ENCODE results near the gene CDC37L1. TPM values are rescaled to one million over a fixed set of nuclear protein-coding genes. Genes with fewer than 3 reads are reported as not detected.
"Not testable (repeated sequence)": the region's sequence is repeated elsewhere in the genome, so short reads cannot be mapped to it uniquely, and the experiment has no call there.

CDC37L1 gene
- total RNA-seq, 2 experiments from 2014 or later, result 9.7 to 11.0 TPM

- peak overlapping the region; percentile 57 for H3K27ac Mint-ChIP-seq
- ChIA-PET POLR2A (interaction anchor here (0.9 to 1.3 kb wide), 5 partner anchors 60 to 239 kb away, joined by 3 to 6 read pairs (median 4); partner anchors contain the start of gene CDC37L1), CTCF (interaction anchor here (0.7 to 1.9 kb wide), 8 partner anchors 8 to 785 kb away, joined by 3 to 11 read pairs (median 4); no protein-coding TSS in a partner anchor)
- peaks cover 39% of the 10 kb centered on the region for H3K4me1 Mint-ChIP-seq (ENCODE audit: low read depth)
- H3K4me3 Mint-ChIP-seq, result peak overlapping the region; percentile 83
- no peaks in the 10 kb centered on the region for H3K9me3 Mint-ChIP-seq
- DNase-seq, result peak; percentile 22
- intact Hi-C loops (cut with micrococcal nuclease), result loop anchor here (1.0 to 10.0 kb wide), 8 partner anchors 51 to 843 kb away; partner anchors contain the start of genes GLIS3, PLGRKT, PLPP6 and RCL1
- H3K27me3 Mint-ChIP-seq, result no peaks in the 10 kb centered on the region
- no peaks in the 10 kb centered on the region for H3K36me3 Mint-ChIP-seq
Observed at GRCh38 chr9:4741365-4742089, 62.2 kb downstream of the CDC37L1 start.

GRCh38 chr9:4742246-4742645 lies 62.9 kb downstream of the CDC37L1 start:
- H3K36me3 Mint-ChIP-seq, result no peaks in the 10 kb centered on the region
- no peak overlapping the region for H3K27ac Mint-ChIP-seq
- peaks cover 42% of the 10 kb centered on the region for H3K4me1 Mint-ChIP-seq (ENCODE audit: low read depth)
- H3K27me3 Mint-ChIP-seq, result no peaks in the 10 kb centered on the region
- ChIA-PET CTCF (interaction anchor here (0.7 to 1.6 kb wide), 3 partner anchors 14 to 784 kb away, joined by 3 to 4 read pairs (median 4); no protein-coding TSS in a partner anchor), POLR2A (no interaction called here)
- intact Hi-C loops (cut with micrococcal nuclease), result loop anchor here (1.0 to 10.0 kb wide), 5 partner anchors 91 to 843 kb away; partner anchors contain the start of genes GLIS3 and PLGRKT
- H3K9me3 Mint-ChIP-seq, result no peaks in the 10 kb centered on the region
- no peak for DNase-seq
- no peak overlapping the region for H3K4me3 Mint-ChIP-seq

- ChIA-PET POLR2A (interaction anchor here (0.7 kb wide), 1 partner anchor 76 kb away, joined by 4 read pairs; no protein-coding TSS in a partner anchor), CTCF (interaction anchor here (1.6 kb wide), 1 partner anchor 15 kb away, joined by 4 read pairs; no protein-coding TSS in a partner anchor)
- no peak for DNase-seq
- no peaks in the 10 kb centered on the region for H3K9me3 Mint-ChIP-seq
- H3K4me3 Mint-ChIP-seq, result no peak overlapping the region
- intact Hi-C loops (cut with micrococcal nuclease), result loop anchor here (5.0 to 10.0 kb wide), 4 partner anchors 239 to 841 kb away; partner anchors contain the start of genes GLIS3 and PLGRKT
- H3K4me1 Mint-ChIP-seq (ENCODE audit: low read depth), result peaks cover 40% of the 10 kb centered on the region
- no peak overlapping the region for H3K27ac Mint-ChIP-seq
- no peaks in the 10 kb centered on the region for H3K36me3 Mint-ChIP-seq
- no peaks in the 10 kb centered on the region for H3K27me3 Mint-ChIP-seq
Observed at GRCh38 chr9:4743131-4743875, 63.9 kb downstream of the CDC37L1 start.

GRCh38 chr9:4746278-4747030 lies 67.1 kb downstream of the CDC37L1 start:
- Mint-ChIP-seq H3K9me3 (no peaks in the 10 kb centered on the region), H3K27ac (no peak overlapping the region), H3K27me3 (no peaks in the 10 kb centered on the region), H3K4me1 (ENCODE audit: low read depth) (peaks cover 29% of the 10 kb centered on the region), H3K4me3 (no peak overlapping the region), H3K36me3 (no peaks in the 10 kb centered on the region)
- CTCF ChIA-PET, result interaction anchor here (1.3 to 3.6 kb wide), 4 partner anchors 13 to 440 kb away, joined by 3 to 19 read pairs (median 4); no protein-coding TSS in a partner anchor
- DNase-seq, result no peak
- POLR2A ChIA-PET, result interaction anchor here (1.0 kb wide), 1 partner anchor 1106 kb away, joined by 3 read pairs; no protein-coding TSS in a partner anchor
- intact Hi-C loops (cut with micrococcal nuclease), result loop anchor here (2.0 to 10.0 kb wide), 4 partner anchors 86 to 838 kb away; partner anchors contain the start of gene GLIS3

GRCh38 chr9:4748612-4749011 lies 69.2 kb downstream of the CDC37L1 start:
- H3K27ac Mint-ChIP-seq, result no peak overlapping the region
- ChIA-PET POLR2A (no interaction called here), CTCF (interaction anchor here (0.9 to 4.6 kb wide), 7 partner anchors 8 to 840 kb away, joined by 3 to 33 read pairs (median 11); partner anchors contain the start of gene AK3)
- H3K36me3 Mint-ChIP-seq, result no peaks in the 10 kb centered on the region
- H3K4me1 Mint-ChIP-seq (ENCODE audit: low read depth), result peaks cover 22% of the 10 kb centered on the region
- no peak for DNase-seq
- H3K27me3 Mint-ChIP-seq, result no peaks in the 10 kb centered on the region
- no peak overlapping the region for H3K4me3 Mint-ChIP-seq
- no peaks in the 10 kb centered on the region for H3K9me3 Mint-ChIP-seq
- intact Hi-C loops (cut with micrococcal nuclease), result loop anchor here (5.0 to 10.0 kb wide), 3 partner anchors 189 to 836 kb away; partner anchors contain the start of gene GLIS3

GRCh38 chr9:4750023-4750673 lies 70.8 kb downstream of the CDC37L1 start:
- Mint-ChIP-seq H3K27ac (no peak overlapping the region), H3K27me3 (no peaks in the 10 kb centered on the region), H3K36me3 (no peaks in the 10 kb centered on the region), H3K4me1 (ENCODE audit: low read depth) (peaks cover 20% of the 10 kb centered on the region), H3K4me3 (no peak overlapping the region), H3K9me3 (no peaks in the 10 kb centered on the region)
- intact Hi-C loops (cut with micrococcal nuclease), result loop anchor here (10.0 kb wide), 1 partner anchor 365 kb away; no protein-coding TSS in a partner anchor
- POLR2A ChIA-PET, result no interaction called here
- CTCF ChIA-PET, result interaction anchor here (0.7 to 4.6 kb wide), 12 partner anchors 9 to 845 kb away, joined by 3 to 33 read pairs (median 4); partner anchors contain the start of gene AK3
- no peak for DNase-seq

GRCh38 chr9:4754530-4754929 lies 75.2 kb downstream of the CDC37L1 start:
- H3K36me3 Mint-ChIP-seq; H3K9me3 Mint-ChIP-seq; DNase-seq; H3K4me1 Mint-ChIP-seq (ENCODE audit: low read depth); H3K27me3 Mint-ChIP-seq; H3K4me3 Mint-ChIP-seq; POLR2A ChIA-PET; H3K27ac Mint-ChIP-seq: not testable (repeated sequence)
- CTCF ChIA-PET, result interaction anchor here (1.7 to 3.2 kb wide), 3 partner anchors 9 to 846 kb away, joined by 6 to 10 read pairs (median 9); no protein-coding TSS in a partner anchor
- intact Hi-C loops (cut with micrococcal nuclease), result loop anchor here (10.0 kb wide), 1 partner anchor 370 kb away; no protein-coding TSS in a partner anchor

- Mint-ChIP-seq H3K36me3 (no peaks in the 10 kb centered on the region), H3K4me1 (ENCODE audit: low read depth) (peaks cover 3% of the 10 kb centered on the region), H3K27me3 (no peaks in the 10 kb centered on the region), H3K27ac (no peak overlapping the region), H3K4me3 (no peak overlapping the region), H3K9me3 (no peaks in the 10 kb centered on the region)
- ChIA-PET CTCF (interaction anchor here (0.6 to 3.2 kb wide), 5 partner anchors 8 to 846 kb away, joined by 3 to 10 read pairs (median 6); no protein-coding TSS in a partner anchor), POLR2A (no interaction called here)
- no peak for DNase-seq
- intact Hi-C loops (cut with micrococcal nuclease), result loop anchor here (10.0 kb wide), 1 partner anchor 370 kb away; no protein-coding TSS in a partner anchor
Observed at GRCh38 chr9:4755026-4755609, 75.7 kb downstream of the CDC37L1 start.

GRCh38 chr9:4756420-4756819 lies 77.1 kb downstream of the CDC37L1 start:
- no peaks in the 10 kb centered on the region for H3K9me3 Mint-ChIP-seq
- ChIA-PET POLR2A (no interaction called here), CTCF (interaction anchor here (0.6 to 1.7 kb wide), 3 partner anchors 14 to 845 kb away, joined by 3 to 9 read pairs (median 3); no protein-coding TSS in a partner anchor)
- H3K4me3 Mint-ChIP-seq, result no peak overlapping the region
- DNase-seq, result no peak
- intact Hi-C loops (cut with micrococcal nuclease), result loop anchor here (10.0 kb wide), 1 partner anchor 372 kb away; no protein-coding TSS in a partner anchor
- peaks cover 1% of the 10 kb centered on the region for H3K27me3 Mint-ChIP-seq
- H3K27ac Mint-ChIP-seq, result no peak overlapping the region
- no peaks in the 10 kb centered on the region for H3K36me3 Mint-ChIP-seq
- peaks cover 3% of the 10 kb centered on the region for H3K4me1 Mint-ChIP-seq (ENCODE audit: low read depth)

Data from activated CD4-positive, alpha-beta memory T cell treated with anti-CD3 and anti-CD28 coated beads for 36 hours (primary cell).